KMS-11 (cell line): ENCODE results near the gene SASH3.

Source experiments
- H2AFZ ChIP-seq: fragments of 200-600 bp; sonication (generic); 2 replicates; pipeline ENCODE4 v1.6.1; 2016; ENCODE audit warnings: antibody characterized with exemption, mixed run types, low read depth
- H3K27ac ChIP-seq: fragments of 200-600 bp; sonication (generic); 2 replicates; pipeline ENCODE4 v1.6.1; 2016; ENCODE audit warnings: mild to moderate bottlenecking, mixed run types
- H3K27me3 ChIP-seq: fragments of 200-600 bp; sonication (generic); 2 replicates; pipeline ENCODE4 v1.6.1; 2017; ENCODE audit warnings: mild to moderate bottlenecking, low read depth, mixed run types, moderate library complexity; ENCODE audit not compliant: insufficient read depth
- H3K36me3 ChIP-seq: fragments of 200-600 bp; sonication (generic); 2 replicates; pipeline ENCODE4 v1.6.1; 2017; ENCODE audit warnings: mild to moderate bottlenecking, mixed run types; ENCODE audit not compliant: insufficient read depth
- H3K4me1 ChIP-seq: fragments of 200-600 bp; sonication (generic); 2 replicates; pipeline ENCODE4 v1.6.1; 2016; ENCODE audit warnings: mild to moderate bottlenecking, low read depth, mixed run types; ENCODE audit not compliant: poor library complexity, severe bottlenecking
- H3K4me2 ChIP-seq: fragments of 200-600 bp; sonication (generic); 2 replicates; pipeline ENCODE4 v1.7.0; 2016; ENCODE audit warnings: mild to moderate bottlenecking, mixed run types
- H3K4me3 ChIP-seq: fragments of 200-600 bp; sonication (generic); IDR thresholded peaks from 2 replicates; pipeline ENCODE4 v1.6.1; 2017; ENCODE audit warnings: low read depth, low read length, mixed read lengths; ENCODE audit not compliant: insufficient read depth
- H3K79me2 ChIP-seq: fragments of 200-600 bp; sonication (generic); 2 replicates; pipeline ENCODE4 v1.6.1; 2016; ENCODE audit warnings: low read depth, mixed run types; ENCODE audit not compliant: insufficient read depth
- H3K9ac ChIP-seq: fragments of 200-600 bp; sonication (generic); 2 replicates; pipeline ENCODE4 v1.6.1; 2016; ENCODE audit warnings: mild to moderate bottlenecking, mixed run types
- H4K20me1 ChIP-seq: fragments of 200-600 bp; sonication (generic); 2 replicates; pipeline ENCODE4 v1.6.1; 2016; ENCODE audit warnings: mild to moderate bottlenecking, mixed run types; ENCODE audit not compliant: insufficient read depth
- CTCF ChIP-seq: fragments of 200-600 bp; sonication (generic); conservative IDR thresholded peaks from 2 replicates; pipeline ENCODE4 v1.6.1; 2017; ENCODE audit warnings: low read depth, mild to moderate bottlenecking, antibody characterized with exemption, low read length, moderate library complexity, mixed read lengths

The SASH3 gene

GRCh38 chrX:129823522-129823921, 43.8 kb downstream of the SASH3 start:
- Histone ChIP-seq H3K4me3 (no peak overlapping the region), H2AFZ (no peak overlapping the region), H3K79me2 (no peaks in the 10 kb centered on the region), H3K4me1 (peaks cover 21% of the 10 kb centered on the region), H4K20me1 (no peaks in the 10 kb centered on the region), H3K36me3 (no peaks in the 10 kb centered on the region), H3K27ac (peak overlapping the region; percentile 8; the same call in 1 of the 2 replicates), H3K4me2 (peak overlapping the region; percentile 39), H3K27me3 (no peaks in the 10 kb centered on the region), H3K9ac (no peak overlapping the region)
- 0 out of 2 replicates have a peak, but pooled peaks have one; percentile 34 for TF ChIP-seq CTCF

- H3K9ac ChIP-seq: no peak overlapping the region
- no peaks in the 10 kb centered on the region for H3K79me2 ChIP-seq
- no peaks in the 10 kb centered on the region for H3K36me3 ChIP-seq
- H3K27me3 ChIP-seq: no peaks in the 10 kb centered on the region
- H2AFZ ChIP-seq: no peak overlapping the region
- TF ChIP-seq CTCF: no peak
- H3K4me1 ChIP-seq: peaks cover 21% of the 10 kb centered on the region
- H3K4me3 ChIP-seq: no peak overlapping the region
- no peaks in the 10 kb centered on the region for H4K20me1 ChIP-seq
- no peak overlapping the region for H3K4me2 ChIP-seq
- H3K27ac ChIP-seq: no peak overlapping the region
These were observed 44.9 kb downstream of the SASH3 start for GRCh38 chrX:129824620-129825019.

GRCh38 chrX:129825746-129826505, 46.2 kb downstream of the SASH3 start:
- Histone ChIP-seq H3K79me2 (no peaks in the 10 kb centered on the region), H3K4me1 (peaks cover 21% of the 10 kb centered on the region), H3K27me3 (no peaks in the 10 kb centered on the region), H2AFZ (no peak overlapping the region), H3K36me3 (no peaks in the 10 kb centered on the region), H3K4me3 (no peak overlapping the region), H3K27ac (no peak overlapping the region), H3K9ac (no peak overlapping the region), H4K20me1 (no peaks in the 10 kb centered on the region), H3K4me2 (no peak overlapping the region)
- no peak for TF ChIP-seq CTCF

GRCh38 chrX:129830494-129830893, 50.7 kb downstream of the SASH3 start:
- Histone ChIP-seq H3K9ac (no peak overlapping the region), H3K4me1 (peaks cover 8% of the 10 kb centered on the region), H3K27me3 (no peaks in the 10 kb centered on the region), H3K4me3 (no peak overlapping the region), H3K4me2 (no peak overlapping the region), H2AFZ (no peak overlapping the region), H3K79me2 (no peaks in the 10 kb centered on the region), H3K27ac (no peak overlapping the region), H4K20me1 (no peaks in the 10 kb centered on the region), H3K36me3 (no peaks in the 10 kb centered on the region)
- TF ChIP-seq CTCF: no peak
